Choroid plexus epithelial cell (primary cell): ENCODE results near the gene RNPS1.

Experiments
- DNase-seq: peaks from one replicate; pipeline ENCODE4 v3.0.0-alpha.2; 2010; ENCODE audit warnings: low read depth
- H3K4me3 ChIP-seq: 2 replicates; pipeline ENCODE4 v1.5.1; 2011; ENCODE audit warnings: low read depth, mild to moderate bottlenecking, control low read depth, low read length, moderate library complexity
- CTCF ChIP-seq: conservative IDR thresholded peaks from 2 replicates; pipeline ENCODE4 v1.5.1; 2011; ENCODE audit warnings: low read depth, mild to moderate bottlenecking, control low read depth, inconsistent platforms, low read length, moderate library complexity

The RNPS1 gene

GRCh38 chr16:2228161-2228824, 39.6 kb downstream of the RNPS1 start:
- H3K4me3 ChIP-seq: no peak overlapping the region
- no peak for DNase-seq

GRCh38 chr16:2226918-2227317, 41.0 kb downstream of the RNPS1 start:
- H3K4me3 ChIP-seq: no peak overlapping the region
- no peak for DNase-seq
- no peak for TF ChIP-seq CTCF

More at GRCh38 chr16:2228161-2228824, 39.6 kb downstream of the RNPS1 start:
- TF ChIP-seq CTCF: no peak

- H3K4me3 ChIP-seq: no peak overlapping the region
- no peak for DNase-seq
- TF ChIP-seq CTCF: no peak
Measured at GRCh38 chr16:2226245-2226793, 41.6 kb downstream of the RNPS1 start.

GRCh38 chr16:2223942-2224486, 43.9 kb downstream of the RNPS1 start:
- peak; percentile 55 for TF ChIP-seq CTCF
- peak overlapping the region; percentile 86 for H3K4me3 ChIP-seq
- peak; percentile 71 for DNase-seq

- H3K4me3 ChIP-seq: peak within 1 kb of the TSS; percentile 86
- peak; percentile 100 for DNase-seq
- TF ChIP-seq CTCF: no peak
Measured at GRCh38 chr16:2223221-2223941, 44.5 kb downstream of the RNPS1 start, which contains the start of gene E4F1. Gene E4F1, plus strand, starts transcription at chr16:2223591. Its CDS starts 23 bp downstream, at chr16:2223614.

GRCh38 chr16:2216330-2216729, 51.6 kb downstream of the RNPS1 start:
- no peak overlapping the region for H3K4me3 ChIP-seq
- TF ChIP-seq CTCF: no peak
- DNase-seq: no peak
